Measurements from ENCODE around the gene SBSN.

The SBSN gene

GRCh38 chr19:35512831-35513627 is 15.1 kb downstream of the SBSN start:
- no peak overlapping the region for H3K4me3 ChIP-seq (ENCODE audit: low read length)
- TF ChIP-seq ZNF274 (IDR thresholded peaks at IDR 0.05; ENCODE audit: low read depth, low read length) = no peak

DNA sequence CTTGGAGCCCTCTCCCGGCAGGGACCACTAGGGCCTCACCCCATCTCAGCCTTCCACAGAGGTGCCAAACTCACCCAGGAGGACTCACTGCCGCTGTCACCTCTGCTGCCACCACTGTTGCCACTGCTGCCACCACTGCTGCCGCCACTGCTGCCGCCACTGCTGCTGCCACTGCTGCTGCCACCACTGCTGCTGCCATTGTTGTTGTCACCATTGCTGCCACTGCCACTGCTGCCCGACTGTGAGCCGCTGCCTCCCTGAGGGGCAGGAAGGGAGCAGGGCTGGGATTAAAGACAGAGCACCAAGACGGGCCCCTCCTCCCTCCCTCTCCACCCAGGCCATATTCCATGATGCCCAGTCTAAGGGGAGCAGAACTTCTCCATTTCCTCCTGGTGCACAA is 16.8 kb downstream of the SBSN start:
- no peak overlapping the region for H3K4me3 ChIP-seq (ENCODE audit: low read length)
- TF ChIP-seq ZNF274 (IDR thresholded peaks at IDR 0.05; ENCODE audit: low read depth, low read length) = no peak

DNA sequence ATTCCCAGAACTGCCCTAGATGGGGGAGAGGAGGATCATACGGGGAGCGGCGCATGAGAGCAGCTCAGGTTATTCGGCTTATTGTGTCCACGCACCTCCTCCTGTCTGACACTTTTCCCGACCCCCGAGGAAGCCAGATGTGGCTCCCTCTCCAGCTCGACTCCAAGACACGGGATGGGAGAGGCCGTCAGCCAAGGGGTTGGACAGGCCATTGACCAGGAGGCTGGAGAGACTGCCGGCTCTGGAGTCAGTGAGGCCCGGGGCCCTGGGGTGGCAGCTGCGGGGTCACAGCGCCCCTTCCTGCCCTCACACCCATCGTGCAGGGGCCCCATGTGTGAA is 17.5 kb downstream of the SBSN start:
- TF ChIP-seq ZNF274 (IDR thresholded peaks at IDR 0.05; ENCODE audit: low read depth, low read length) = no peak
- no peak overlapping the region for H3K4me3 ChIP-seq (ENCODE audit: low read length)

GRCh38 chr19:35509861-35510625 is 18.1 kb downstream of the SBSN start:
- peak overlapping the region; percentile 38 for H3K4me3 ChIP-seq (ENCODE audit: low read length)
- TF ChIP-seq ZNF274 (IDR thresholded peaks at IDR 0.05; ENCODE audit: low read depth, low read length) = no peak

DNA sequence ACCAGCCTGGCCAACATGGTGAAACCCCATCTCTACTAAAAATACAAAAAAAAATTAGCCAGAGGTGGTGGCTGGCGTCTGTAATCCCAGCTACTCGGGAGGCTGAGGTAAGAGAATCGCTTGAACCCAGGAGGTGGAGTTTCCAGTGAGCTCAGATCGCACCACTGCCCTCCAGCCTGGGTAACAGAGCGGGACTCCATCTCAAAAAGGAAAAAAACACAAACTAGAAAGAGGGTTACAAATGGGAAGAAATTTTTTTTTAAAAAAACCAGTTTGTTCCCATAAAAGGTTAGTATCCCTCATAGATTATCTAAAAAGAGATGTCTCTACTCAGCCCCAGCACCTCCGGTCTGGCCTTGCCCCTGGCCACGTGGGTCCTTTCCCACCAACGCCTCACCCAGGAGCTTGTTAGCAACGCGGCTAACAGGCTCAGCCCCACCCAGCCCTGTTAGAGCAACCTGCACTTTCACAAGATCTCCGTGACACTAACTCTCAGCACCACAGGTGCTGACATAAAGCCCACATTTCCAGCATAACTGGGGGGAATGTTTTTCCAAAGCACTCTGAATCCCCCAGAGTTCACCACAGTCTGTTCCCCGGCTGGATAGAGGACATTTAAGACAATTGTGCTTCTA is 19.0 kb downstream of the SBSN start:
- peak overlapping the region; percentile 38 for H3K4me3 ChIP-seq (ENCODE audit: low read length)
- TF ChIP-seq ZNF274 (IDR thresholded peaks at IDR 0.05; ENCODE audit: low read depth, low read length) = no peak

DNA sequence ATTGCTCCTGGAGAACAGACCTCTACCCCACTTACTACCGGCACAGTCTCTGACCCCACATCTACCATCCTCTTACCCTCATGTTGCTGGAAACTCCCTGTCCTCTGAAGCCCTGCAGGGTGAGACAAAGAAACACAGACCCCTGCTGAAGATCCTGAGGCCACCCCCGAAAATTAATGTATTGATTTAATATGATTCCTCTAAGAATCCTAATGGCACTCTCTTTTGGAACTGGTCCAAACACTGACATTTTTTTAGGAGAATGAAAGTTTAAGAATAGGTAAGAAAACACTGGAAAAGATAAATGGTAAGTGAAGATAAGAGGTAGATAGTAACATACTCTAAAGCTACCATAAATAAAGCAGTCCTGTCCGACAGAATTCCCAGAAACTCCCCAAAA is 20.0 kb downstream of the SBSN start:
- no peak overlapping the region for H3K4me3 ChIP-seq (ENCODE audit: low read length)
- no peak for TF ChIP-seq ZNF274 (IDR thresholded peaks at IDR 0.05; ENCODE audit: low read depth, low read length)

GRCh38 chr19:35507561-35507960 is 20.6 kb downstream of the SBSN start:
- TF ChIP-seq ZNF274 (IDR thresholded peaks at IDR 0.05; ENCODE audit: low read depth, low read length) = no peak
- no peak overlapping the region for H3K4me3 ChIP-seq (ENCODE audit: low read length)

- TF ChIP-seq ZNF274 (IDR thresholded peaks at IDR 0.05; ENCODE audit: low read depth, low read length) = no peak
- H3K4me3 ChIP-seq (ENCODE audit: low read length) = no peak overlapping the region
Observed at GRCh38 chr19:35506011-35506410, 22.1 kb downstream of the SBSN start.

DNA sequence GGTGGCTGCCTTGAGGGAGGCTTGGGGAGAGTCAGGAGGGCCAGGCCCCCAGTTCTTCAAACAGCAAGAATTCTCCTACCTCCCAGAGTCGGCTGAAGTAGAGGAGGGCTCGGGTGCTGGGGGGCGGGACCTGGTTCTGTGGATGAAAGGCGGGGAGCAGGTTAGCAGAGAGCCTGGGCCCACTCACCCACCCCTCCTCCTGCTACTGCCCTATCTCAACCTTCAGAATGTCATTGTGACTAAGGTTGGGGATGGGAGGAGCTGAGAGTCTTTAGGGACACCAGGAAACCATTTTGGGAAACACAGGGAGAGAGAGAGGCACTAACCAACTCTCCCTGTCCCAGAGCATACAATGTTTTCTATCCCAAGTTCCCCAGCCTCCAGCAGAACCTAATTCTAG is 25.4 kb downstream of the SBSN start:
- TF ChIP-seq ZNF274 (IDR thresholded peaks at IDR 0.05; ENCODE audit: low read depth, low read length) = no peak
- H3K4me3 ChIP-seq (ENCODE audit: low read length) = no peak overlapping the region

GRCh38 chr19:35501684-35502083 is 26.4 kb downstream of the SBSN start:
- no peak overlapping the region for H3K4me3 ChIP-seq (ENCODE audit: low read length)
- TF ChIP-seq ZNF274 (IDR thresholded peaks at IDR 0.05; ENCODE audit: low read depth, low read length) = no peak

GRCh38 chr19:35500611-35501010 is 27.5 kb downstream of the SBSN start:
- TF ChIP-seq ZNF274 (IDR thresholded peaks at IDR 0.05; ENCODE audit: low read depth, low read length) = no peak

DNA sequence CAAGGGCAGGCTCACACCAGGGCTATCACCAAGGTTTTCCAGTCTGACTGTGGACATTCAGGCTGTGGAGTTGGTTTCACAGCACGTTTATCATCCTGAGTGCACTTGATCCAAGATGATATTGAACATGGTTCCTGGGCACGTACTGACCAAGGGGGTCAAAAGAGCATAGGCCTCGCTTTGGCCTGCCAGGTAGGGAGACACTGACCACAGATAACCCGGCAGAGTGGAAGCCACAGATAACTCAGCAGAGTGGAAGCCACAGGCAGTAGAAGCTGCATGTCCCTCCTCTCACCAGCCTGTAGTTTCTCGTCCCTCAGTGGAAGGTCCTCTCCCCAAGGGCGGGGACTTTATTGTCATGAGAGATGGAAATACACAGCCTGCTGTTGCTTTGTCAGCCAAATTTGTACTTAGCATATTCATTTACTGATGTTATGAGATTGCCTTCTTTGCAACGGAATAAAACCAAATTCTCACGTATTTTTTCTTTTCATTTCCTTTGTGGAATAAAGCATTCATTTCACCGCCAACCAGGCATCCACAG is 29.1 kb downstream of the SBSN start:
- no peak overlapping the region for H3K4me3 ChIP-seq (ENCODE audit: low read length)
- TF ChIP-seq ZNF274 (IDR thresholded peaks at IDR 0.05; ENCODE audit: low read depth, low read length) = no peak

More at GRCh38 chr19:35500611-35501010, 27.5 kb downstream of the SBSN start:
- no peak overlapping the region for H3K4me3 ChIP-seq (ENCODE audit: low read length)

DNA sequence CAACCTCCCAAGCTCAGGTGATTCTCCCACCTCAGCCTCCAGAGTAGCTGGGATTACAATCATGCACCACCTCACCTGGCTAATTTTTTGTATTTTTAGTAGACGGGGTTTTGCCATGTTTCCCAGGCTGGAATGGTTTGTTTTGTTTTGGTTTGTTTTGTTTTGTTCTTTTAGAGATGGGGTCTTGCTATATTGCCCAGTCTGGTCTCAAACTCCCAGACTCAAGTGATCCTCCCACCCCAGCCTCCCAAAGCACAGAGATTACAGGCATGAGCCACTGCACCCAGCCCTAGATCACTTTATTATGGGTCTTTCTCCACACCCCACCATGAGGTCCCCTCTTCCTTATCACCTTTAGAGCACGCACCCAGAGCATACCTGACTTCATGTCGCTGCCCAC is 29.9 kb downstream of the SBSN start:
- H3K4me3 ChIP-seq (ENCODE audit: low read length) = no peak overlapping the region
- TF ChIP-seq ZNF274 (IDR thresholded peaks at IDR 0.05; ENCODE audit: low read depth, low read length) = no peak

GRCh38 chr19:35497406-35497805 is 30.7 kb downstream of the SBSN start:
- H3K4me3 ChIP-seq (ENCODE audit: low read length) = no peak overlapping the region
- TF ChIP-seq ZNF274 (IDR thresholded peaks at IDR 0.05; ENCODE audit: low read depth, low read length) = no peak

Data from GM08714 (cell line).